ENCODE data around the gene AHNAK. TPM values are rescaled to one million over a fixed set of nuclear protein-coding genes. Genes with fewer than 3 reads are reported as not detected.
"Not testable (repeated sequence)": the region's sequence is repeated elsewhere in the genome, so short reads cannot be mapped to it uniquely, and the experiment has no call there.

The AHNAK gene
- polyA plus RNA-seq, 1 donor from 2014 or later: 107 TPM

DNA sequence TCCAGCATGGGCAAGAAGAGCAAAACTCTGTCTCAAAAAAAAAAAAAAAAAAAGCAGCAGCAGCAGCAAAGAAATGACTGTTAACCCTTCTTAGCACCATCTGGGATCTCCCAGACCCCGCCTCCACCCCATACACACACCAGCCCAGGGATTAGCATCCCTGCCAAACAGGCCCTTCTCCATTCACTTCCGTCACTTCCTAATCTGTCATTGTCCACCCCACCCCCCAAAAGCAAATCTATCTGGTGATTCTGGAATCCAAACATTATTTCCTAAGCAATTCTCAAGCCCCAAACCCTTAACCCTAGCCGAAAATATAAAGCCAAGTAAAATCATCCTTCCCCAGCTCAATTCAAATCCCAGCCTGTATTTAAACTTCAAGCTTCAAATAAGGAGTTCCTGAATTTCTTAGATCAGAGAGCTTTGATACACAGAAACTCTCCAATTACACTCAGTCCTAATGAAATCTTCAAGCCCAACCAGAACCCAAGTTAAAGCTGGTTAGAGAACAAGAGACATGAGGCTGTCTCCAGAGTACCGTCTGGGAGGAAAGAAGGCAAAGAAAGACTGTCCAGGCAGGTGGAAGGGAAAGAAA lies 6.0 kb upstream of the AHNAK start:
- peaks cover 5% of the 10 kb centered on the region for H3K27me3 Mint-ChIP-seq
- H3K27ac Mint-ChIP-seq: peak overlapping the region; percentile 97 to 100 (median 99)
- H3K4me1 Mint-ChIP-seq: peaks cover 41 to 80% (median 76%) of the 10 kb centered on the region in 3 donors
- no peaks in the 10 kb centered on the region for H3K9me3 Mint-ChIP-seq
- H3K4me3 Mint-ChIP-seq: peak overlapping the region; percentile 81 to 94 (median 91)
- no peaks in the 10 kb centered on the region for H3K36me3 Mint-ChIP-seq

DNA sequence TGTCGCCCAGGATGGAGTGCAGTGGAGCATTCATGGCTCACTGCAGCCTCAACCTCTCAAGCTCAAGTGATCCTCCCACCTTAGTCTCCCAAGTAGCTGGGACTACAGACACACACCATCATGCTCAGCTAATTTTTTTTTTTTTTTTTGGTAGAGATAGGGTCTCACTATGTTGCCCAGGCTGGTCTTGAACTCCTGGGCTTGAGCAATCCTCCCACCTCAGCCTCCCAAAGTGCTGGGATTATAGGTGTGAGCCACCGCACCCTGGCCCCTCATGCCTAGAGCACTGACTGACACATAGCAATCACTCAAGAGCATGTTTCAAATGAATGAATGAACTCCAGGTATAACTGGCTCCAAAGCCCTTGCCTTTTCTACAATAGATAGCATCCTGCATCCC lies 3.9 kb upstream of the AHNAK start:
- H3K27ac Mint-ChIP-seq: peak overlapping the region; percentile 97 to 100 (median 99)
- peak overlapping the region in 2 of 4 donors; percentile 75 to 94 for H3K4me3 Mint-ChIP-seq
- not testable (repeated sequence) for H3K27me3 Mint-ChIP-seq, H3K9me3 Mint-ChIP-seq, H3K36me3 Mint-ChIP-seq
- H3K4me1 Mint-ChIP-seq: peaks cover 20 to 62% (median 61%) of the 10 kb centered on the region in 3 donors

DNA sequence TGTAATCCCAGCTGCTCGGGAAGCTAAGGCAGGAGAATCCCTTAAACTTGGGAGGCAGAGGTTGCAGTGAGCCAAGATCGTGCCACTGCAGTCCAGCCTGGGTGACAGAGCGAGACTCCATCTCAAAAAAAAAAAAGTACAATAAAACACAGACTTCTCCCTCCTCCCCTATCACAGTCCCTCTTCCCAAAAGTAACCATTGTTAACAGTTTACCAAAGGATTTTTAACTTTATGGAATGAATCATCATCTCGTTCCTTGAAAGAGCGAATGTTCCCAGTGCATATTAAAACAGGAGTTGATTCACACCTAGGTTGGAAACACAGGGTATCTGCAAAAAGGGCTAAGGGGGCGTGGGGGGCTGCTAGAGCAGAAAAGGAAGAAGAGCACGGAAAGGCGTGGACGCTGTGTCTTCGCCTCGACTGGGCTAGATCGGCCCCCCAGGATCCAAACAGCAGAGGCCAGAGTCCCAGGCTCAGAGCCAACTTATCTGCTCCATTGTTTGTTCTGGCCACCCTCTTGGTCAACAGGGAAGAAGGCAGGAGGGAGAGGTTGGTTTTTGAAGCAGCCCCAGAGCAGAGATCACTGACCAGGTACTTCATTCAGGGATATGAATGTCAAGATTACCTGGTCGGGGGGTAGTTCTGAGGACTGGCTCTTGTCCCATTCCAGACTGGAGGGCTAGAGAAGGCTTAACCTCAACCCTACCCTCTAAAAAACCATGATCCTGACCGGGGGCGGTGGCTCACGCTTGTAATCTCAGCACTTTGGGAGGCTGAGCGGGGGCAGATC lies 2.1 kb upstream of the AHNAK start:
- H3K4me1 Mint-ChIP-seq: peaks cover 20 to 53% (median 48%) of the 10 kb centered on the region in 3 donors
- H3K36me3 Mint-ChIP-seq: no peaks in the 10 kb centered on the region
- peak overlapping the region in 2 of 3 donors; percentile 89 to 97 for H3K27ac Mint-ChIP-seq
- H3K9me3 Mint-ChIP-seq: no peaks in the 10 kb centered on the region
- H3K4me3 Mint-ChIP-seq: peak overlapping the region in 1 of 4 donors; percentile 94
- peaks cover 5% of the 10 kb centered on the region for H3K27me3 Mint-ChIP-seq

DNA sequence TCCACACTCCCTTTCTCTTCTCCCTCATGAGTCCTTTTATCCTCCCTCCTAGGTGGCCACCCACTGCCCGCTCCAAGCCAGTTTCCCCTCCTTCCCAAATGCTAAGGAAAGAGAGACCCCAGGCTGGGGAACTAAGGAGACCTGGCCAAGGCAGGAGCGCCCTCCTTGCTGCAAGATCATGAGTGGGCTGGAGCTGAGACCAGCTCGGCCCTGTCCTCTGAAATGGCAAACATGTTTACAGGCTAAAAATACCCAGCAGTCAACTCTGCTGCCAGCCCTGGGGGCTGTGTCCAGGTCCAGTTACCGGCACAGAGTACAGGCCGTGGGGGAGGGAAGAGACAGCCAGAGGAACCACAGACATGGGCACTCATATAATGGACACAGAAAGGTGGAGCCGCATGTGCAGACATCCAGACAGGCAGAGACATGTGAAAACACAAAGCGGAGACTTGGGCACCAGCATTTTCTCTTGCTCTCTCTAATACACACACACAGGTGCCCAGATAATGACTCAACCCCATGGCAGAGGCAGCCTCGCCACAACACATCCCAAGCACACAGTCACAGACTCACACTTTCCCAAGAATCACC lies 1.2 kb upstream of the AHNAK start:
- Mint-ChIP-seq H3K4me3 (peak overlapping the region; percentile 90 to 99 (median 96)), H3K9me3 (no peaks in the 10 kb centered on the region), H3K4me1 (peaks cover 21 to 52% (median 48%) of the 10 kb centered on the region in 3 donors), H3K27ac (peak overlapping the region; percentile 2 to 95 (median 60)), H3K27me3 (peaks cover 5% of the 10 kb centered on the region), H3K36me3 (no peaks in the 10 kb centered on the region)

DNA sequence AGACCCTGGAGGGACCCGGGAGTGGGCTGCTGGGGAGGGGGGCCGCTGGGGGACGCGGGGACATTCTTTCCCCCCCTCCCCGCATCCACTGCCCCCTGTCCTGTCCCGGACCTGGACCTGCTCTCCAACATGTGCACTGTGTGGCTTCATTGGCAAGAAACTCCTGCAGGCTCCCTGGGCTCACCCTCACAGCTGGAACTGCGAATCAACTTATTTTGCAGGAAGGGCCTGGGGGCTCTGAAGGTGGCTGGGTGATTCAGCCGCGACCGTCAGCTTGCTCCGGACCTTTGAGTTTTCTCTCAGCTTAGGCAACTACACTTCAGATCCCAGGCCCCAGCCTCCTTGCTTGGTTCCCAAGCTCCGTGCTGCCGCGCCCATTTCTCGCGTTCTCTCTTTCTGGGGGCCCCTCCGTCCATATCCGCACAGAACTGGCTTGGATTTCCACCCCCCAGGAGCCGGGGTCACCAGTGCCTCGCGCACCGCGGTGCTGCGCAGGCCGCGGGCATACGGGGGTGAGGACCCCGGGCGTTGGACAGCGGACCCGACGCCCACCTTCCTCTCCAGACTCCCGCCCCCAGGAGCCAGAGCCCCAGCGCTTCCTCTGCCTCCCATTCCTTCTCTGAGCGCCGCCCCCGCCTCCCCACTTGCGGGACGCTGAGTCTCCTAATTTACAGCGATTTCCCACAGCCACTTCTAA lies 471 bp upstream of the AHNAK start:
- peak overlapping the region; percentile 80 to 96 (median 95) for H3K27ac Mint-ChIP-seq
- H3K36me3 Mint-ChIP-seq: no peaks in the 10 kb centered on the region
- no peaks in the 10 kb centered on the region for H3K9me3 Mint-ChIP-seq
- H3K4me3 Mint-ChIP-seq: peak overlapping the region; percentile 94 to 99 (median 98)
- peaks cover 16 to 50% (median 48%) of the 10 kb centered on the region in 3 donors for H3K4me1 Mint-ChIP-seq
- peaks cover 5% of the 10 kb centered on the region for H3K27me3 Mint-ChIP-seq

DNA sequence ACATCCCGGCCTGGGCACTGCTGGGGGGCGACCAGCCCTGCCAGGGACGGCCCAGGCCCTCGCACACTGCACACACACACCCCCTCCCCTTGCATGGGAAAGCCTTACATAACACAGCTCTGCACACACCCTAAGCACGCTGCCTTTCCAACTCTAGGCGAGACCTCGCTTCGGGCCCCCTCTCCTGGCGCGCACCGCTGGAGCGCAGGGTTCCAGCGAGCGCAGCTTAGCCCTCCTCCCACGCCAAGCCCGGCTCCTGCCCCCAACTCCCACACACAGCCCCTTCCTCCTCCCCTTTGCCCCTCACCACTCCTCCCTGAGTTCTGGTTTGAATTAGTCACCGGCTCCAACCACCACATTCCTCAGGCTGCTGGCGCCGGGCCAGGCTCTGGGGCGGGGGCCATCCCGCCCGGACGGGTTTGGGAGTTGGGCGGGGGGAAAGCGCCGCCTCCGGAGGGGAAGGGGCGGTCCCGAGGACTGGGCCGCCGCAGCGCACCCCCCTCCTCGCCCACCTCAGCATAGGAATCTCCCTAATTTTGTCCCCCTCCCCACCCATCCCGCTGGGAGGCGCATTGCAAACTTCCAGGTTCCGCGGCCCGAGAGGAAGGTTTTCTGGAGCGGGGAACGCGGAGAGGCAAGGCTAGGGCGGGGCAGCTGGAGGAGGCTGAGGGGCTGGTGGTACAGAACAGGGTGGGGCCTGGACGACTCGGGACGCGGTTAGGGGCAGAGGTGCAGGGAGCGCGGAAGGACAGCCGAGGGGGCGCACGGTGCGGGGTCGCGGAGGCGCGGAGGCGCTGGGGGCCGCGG lies 966 bp downstream of the AHNAK start:
- H3K4me1 Mint-ChIP-seq: peaks cover 22 to 49% (median 45%) of the 10 kb centered on the region in 3 donors

DNA sequence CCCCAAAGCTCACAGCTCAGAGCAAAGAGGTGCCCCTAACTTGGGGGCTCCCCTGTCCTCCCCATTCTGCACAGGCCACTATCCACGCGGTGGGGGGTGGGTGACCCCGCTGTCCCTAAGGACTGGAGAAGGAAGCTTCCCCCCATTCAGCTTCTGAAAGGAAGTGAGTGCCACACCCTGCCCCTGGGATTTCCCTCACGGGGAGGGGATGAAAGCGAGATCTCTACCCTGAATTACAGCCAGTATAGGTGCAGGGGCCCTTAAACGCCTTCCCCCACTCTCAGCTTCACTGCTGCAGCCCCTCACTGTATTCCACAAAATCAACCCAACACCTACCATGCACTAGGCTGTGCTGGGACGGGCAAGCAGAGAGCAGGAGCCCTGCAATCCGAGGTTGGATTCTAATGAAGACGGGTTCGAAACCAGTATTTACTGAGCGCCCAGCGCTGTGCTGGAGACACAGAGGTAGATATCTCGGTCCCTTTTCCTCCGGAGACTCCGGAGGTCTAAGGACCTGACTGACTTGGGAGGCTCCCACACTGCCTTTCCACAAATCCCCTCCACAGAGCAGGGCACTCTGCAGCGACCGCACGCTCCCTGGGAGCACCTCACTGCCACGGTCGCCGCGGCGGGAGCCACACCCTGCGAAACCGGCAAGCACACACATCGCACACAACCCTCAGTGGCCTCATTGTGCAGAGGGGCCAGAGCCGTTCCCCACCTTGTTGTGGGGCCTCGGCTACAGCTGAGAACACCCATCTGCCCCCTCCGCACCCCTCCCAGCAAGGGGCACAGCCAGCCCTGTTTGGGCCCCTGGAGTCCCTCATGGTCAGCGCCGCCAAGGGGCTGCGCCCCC lies 1.8 kb downstream of the AHNAK start:
- H3K9me3 Mint-ChIP-seq: no peaks in the 10 kb centered on the region
- H3K27ac Mint-ChIP-seq: peak overlapping the region; percentile 95 to 97 (median 96)
- H3K4me3 Mint-ChIP-seq: peak overlapping the region; percentile 94 to 99 (median 98)
- peaks cover 23 to 46% (median 40%) of the 10 kb centered on the region in 3 donors for H3K4me1 Mint-ChIP-seq
- H3K27me3 Mint-ChIP-seq: peaks cover 1% of the 10 kb centered on the region
- no peaks in the 10 kb centered on the region for H3K36me3 Mint-ChIP-seq

More for the DNA sequence above, 966 bp downstream of the AHNAK start:
- peak overlapping the region; percentile 95 to 97 (median 96) for H3K27ac Mint-ChIP-seq
- no peaks in the 10 kb centered on the region for H3K9me3 Mint-ChIP-seq
- peaks cover 3% of the 10 kb centered on the region for H3K27me3 Mint-ChIP-seq
- H3K4me3 Mint-ChIP-seq: peak overlapping the region; percentile 94 to 99 (median 98)
- no peaks in the 10 kb centered on the region for H3K36me3 Mint-ChIP-seq

DNA sequence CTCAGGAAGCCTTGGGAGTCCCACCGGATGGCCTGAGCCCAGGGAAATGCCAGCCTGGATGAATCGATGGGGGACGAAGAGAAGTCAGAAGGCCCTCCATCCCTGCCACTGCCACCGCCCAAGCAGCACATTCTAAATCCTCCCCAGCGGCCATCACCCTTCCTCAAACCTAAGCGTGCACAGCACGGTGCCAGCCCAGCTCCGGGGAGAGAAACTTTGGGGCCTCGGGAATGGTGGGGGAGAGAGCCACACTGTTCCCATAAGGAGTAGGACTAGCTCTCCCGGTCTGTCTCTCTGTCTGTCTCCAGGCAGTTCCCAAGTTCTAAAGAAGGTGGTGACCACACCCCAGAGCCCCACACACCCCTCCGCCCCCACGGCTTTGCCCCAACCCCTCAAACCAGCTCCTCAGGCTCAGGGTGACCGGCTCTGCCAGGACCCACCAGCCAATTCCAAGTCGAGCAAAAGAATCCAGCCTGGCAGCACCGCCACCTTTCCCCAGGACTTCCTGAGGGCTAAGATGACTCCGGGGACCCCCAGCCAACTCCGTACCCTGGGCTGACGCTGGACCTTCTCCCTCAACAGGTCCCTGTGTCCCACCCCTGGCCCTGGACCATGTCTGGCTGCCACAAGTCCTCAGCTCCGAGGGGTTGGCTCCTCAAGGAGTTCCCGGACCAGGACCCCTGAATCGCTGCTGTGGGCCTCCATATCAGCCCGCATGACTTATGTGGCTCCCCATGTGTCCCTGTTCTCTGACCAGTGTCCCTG lies 2.7 kb downstream of the AHNAK start:
- peaks cover 25 to 49% (median 40%) of the 10 kb centered on the region in 3 donors for H3K4me1 Mint-ChIP-seq
- peak overlapping the region; percentile 95 to 97 (median 96) for H3K27ac Mint-ChIP-seq
- H3K27me3 Mint-ChIP-seq: no peaks in the 10 kb centered on the region
- H3K36me3 Mint-ChIP-seq: no peaks in the 10 kb centered on the region
- H3K4me3 Mint-ChIP-seq: peak overlapping the region; percentile 94 to 99 (median 98)
- H3K9me3 Mint-ChIP-seq: no peaks in the 10 kb centered on the region

DNA sequence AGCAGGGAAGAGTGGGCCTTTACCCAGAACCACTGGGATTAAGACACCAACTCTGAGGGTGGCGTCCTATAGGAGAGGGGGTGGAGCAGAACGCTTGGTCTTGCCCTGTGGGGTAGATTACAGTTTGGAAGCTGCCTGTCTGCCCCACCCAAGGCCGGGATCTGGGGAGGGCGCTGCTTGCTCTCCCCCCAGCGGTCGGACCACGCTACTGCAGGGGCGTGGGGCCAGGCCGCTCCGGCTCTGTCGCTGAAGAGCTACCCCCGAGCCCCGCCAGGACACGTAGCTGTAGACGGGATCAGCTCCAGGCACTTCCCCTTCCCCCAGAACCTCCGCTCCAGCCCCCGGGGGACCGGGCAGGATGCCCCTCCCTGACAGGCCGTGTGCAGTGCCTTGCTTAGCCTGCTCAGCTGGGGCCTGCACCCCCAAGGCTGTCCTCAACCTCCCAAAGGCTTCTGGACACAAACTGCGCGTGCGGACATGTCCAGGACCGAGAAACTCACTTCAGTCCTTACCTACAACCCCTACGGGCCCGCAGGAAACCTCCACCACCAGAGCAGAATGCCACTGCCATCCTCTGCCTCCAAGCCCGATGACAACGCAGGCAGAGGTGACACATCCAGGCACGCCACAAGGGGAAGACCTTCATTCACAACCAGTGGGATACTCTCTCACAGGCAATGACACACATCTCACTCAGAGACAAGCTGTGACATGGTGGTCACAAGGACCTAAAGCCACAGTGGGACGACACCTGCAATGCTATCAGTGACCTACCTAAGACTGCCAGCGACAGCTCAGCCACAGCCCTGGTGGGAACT lies 3.6 kb downstream of the AHNAK start:
- H3K27ac Mint-ChIP-seq: peak overlapping the region; percentile 84 to 97 (median 95)
- peaks cover 32 to 53% (median 46%) of the 10 kb centered on the region in 3 donors for H3K4me1 Mint-ChIP-seq
- H3K9me3 Mint-ChIP-seq: no peaks in the 10 kb centered on the region
- peaks cover 1% of the 10 kb centered on the region for H3K36me3 Mint-ChIP-seq
- H3K27me3 Mint-ChIP-seq: no peaks in the 10 kb centered on the region
- H3K4me3 Mint-ChIP-seq: peak overlapping the region; percentile 94 to 99 (median 98)

DNA sequence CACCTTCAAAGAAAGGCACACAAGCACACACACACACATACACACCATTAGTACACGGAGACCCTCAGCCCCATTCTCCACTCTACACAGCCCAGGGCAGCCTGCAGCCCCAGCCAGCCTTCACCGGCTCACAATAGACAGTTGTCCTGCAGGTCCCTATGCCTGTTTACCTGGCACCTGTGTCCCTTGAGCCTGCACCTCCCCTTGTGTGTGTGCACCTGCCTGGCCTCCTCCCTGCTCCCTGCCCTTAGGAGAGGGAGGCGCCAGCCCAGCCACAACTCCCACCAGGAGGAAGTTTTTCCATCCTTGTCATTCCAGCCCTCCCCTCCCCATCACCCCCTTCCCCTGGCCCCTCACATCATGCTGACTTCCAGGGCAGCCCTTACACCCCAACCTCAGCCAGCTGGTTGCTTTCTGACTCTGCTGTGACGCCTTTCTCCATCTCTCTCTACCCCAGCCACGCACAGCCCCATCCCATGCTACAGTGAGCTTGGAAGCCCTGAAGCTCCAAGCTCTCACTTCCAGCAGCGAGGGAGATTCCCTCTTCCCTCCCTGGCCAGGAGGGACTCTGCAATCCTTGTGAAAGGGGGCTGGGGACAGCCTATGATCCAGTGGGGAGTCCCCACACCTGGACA lies 4.4 kb downstream of the AHNAK start:
- Mint-ChIP-seq H3K27ac (peak overlapping the region; percentile 84 to 98 (median 95)), H3K36me3 (peaks cover 1% of the 10 kb centered on the region), H3K27me3 (no peaks in the 10 kb centered on the region), H3K9me3 (no peaks in the 10 kb centered on the region), H3K4me3 (peak overlapping the region; percentile 94 to 99 (median 98)), H3K4me1 (peaks cover 32 to 49% (median 42%) of the 10 kb centered on the region in 3 donors)

DNA sequence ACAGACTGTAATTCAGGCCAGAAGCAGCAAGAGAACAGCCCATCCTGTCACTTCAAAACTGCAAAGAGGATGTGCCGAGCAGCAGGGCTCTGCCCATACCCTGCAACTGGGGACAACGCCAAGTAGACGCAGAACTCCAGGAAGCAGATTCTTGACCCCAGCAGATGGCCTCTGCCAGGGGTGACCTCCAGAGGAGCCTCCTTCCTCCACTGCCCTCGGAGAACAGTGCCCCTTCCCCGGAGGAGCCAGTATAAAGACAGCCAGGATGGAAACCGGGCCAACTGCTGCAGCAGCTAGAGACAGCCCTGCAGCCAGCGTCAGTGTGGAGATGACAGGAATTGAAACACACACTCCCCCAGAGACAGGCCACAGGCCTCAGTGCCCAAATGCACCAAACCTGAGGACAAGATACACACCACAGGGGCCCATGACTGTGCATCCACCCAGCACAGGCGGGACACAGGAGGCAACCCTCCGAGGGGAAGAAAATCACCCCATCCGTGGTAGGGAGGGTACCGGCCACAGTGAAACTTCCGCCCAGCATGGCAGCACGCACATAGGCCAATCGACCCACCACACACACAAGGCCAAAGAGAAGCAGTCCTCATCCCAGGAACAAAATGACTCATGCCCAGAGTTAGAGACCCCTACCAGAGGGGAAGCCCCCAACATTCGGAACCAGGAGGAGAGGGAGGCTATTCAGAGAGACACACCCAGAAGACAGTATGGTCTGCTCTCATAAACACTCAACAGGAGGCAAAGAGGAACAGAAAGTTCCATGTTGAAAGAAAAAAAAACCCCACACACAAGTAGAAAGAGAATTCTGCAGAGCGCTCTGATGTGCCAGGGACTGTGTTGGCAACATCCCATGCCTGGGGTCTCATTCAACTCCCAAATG lies 5.6 kb downstream of the AHNAK start:
- peak overlapping the region; percentile 84 to 98 (median 95) for H3K27ac Mint-ChIP-seq
- no peaks in the 10 kb centered on the region for H3K27me3 Mint-ChIP-seq
- no peaks in the 10 kb centered on the region for H3K9me3 Mint-ChIP-seq
- peaks cover 32 to 50% (median 44%) of the 10 kb centered on the region in 3 donors for H3K4me1 Mint-ChIP-seq
- peaks cover 3% of the 10 kb centered on the region for H3K36me3 Mint-ChIP-seq
- H3K4me3 Mint-ChIP-seq: peak overlapping the region; percentile 94 to 99 (median 98)

Measured in IgD-negative memory B cell (primary cell).